ENCODE results near the gene PLAGL1.
"Not testable (repeated sequence)": the region's sequence is repeated elsewhere in the genome, so short reads cannot be mapped to it uniquely, and the experiment has no call there.

PLAGL1 gene

DNA sequence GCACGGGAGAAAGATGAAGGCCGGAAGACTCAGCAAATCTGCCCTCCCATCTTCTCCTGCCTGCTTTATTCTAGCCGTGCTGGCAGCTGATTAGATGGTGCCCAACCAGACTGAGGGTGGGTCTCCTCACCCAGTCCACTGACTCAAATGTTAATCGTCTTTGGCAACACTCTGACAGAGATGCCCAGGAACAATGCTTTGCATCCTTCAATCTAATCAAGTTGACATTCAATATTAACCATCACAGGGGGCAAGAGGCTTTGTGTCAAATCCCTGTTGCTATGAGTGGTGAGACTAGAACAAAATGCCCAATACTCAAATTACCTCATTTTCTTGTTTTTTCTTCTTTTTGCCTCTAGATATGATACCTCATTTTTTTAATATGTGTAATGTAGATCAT is 27.4 kb upstream of the PLAGL1 start:
- H3K9ac ChIP-seq (ENCODE audit: low read length), result peak overlapping the region; percentile 65
- peaks cover 4% of the 10 kb centered on the region for H3K9me3 ChIP-seq (ENCODE audit: control insufficient read depth, low read length)
- no peaks in the 10 kb centered on the region for H3K36me3 ChIP-seq (ENCODE audit: control insufficient read depth, insufficient read depth, low read length, severe bottlenecking)
- no peak overlapping the region for H3K4me3 ChIP-seq (ENCODE audit: low read length)
- peaks cover 35% of the 10 kb centered on the region for H3K4me1 ChIP-seq (ENCODE audit: control insufficient read depth, insufficient read depth, low read length)
- H3K27me3 ChIP-seq (replicated peaks; ENCODE audit: control insufficient read depth, insufficient read depth, low read length), result no peaks in the 10 kb centered on the region
- no peak for DNase-seq (ENCODE audit: low read depth)

DNA sequence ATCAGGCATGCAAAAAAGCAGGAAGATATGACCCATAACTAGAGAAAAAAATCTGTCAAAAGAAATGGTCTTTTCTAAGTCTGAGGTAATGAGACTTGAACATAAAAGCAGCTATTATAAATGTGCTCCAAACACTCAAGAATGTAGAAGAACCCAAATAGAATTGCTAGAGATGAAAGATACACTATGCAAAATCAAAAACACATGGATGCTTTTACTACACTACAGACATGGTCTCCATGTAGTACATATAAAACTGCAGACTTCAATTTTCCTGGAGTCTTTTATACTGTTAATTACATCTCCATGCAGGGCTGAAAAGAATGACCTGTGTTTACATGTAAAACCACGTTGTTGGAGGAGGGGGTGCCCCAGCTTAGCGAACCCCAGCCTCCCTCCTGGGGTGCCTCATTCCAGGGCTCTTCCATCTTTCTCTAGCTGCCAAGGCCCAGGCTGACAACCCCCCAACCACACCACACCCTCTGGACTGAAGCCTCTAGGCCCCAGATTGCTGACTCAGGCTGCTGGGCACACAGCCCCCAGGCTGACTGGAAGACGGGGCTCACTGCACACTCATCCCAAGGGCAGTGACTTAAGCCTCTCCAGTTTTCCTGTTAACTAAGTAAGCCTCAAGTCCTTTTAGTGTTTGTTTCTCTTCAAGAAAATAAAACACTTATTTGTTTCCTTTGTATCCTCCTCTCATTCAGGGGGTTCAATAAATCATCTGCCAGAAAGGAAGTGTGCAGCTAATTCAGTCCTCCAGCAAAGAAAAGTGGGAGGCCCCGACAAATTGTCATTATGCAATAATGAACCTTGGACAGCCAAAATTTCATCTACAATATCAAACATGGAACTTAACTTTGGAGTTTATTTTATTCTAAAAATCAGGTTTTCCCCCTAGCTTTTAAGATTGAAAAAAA is 26.0 kb upstream of the PLAGL1 start:
- Histone ChIP-seq H3K9ac (ENCODE audit: low read length) (peak overlapping the region; percentile 62), H3K27me3 (replicated peaks; ENCODE audit: control insufficient read depth, insufficient read depth, low read length) (no peaks in the 10 kb centered on the region), H3K4me1 (ENCODE audit: control insufficient read depth, insufficient read depth, low read length) (peaks cover 35% of the 10 kb centered on the region), H3K9me3 (ENCODE audit: control insufficient read depth, low read length) (peaks cover 4% of the 10 kb centered on the region), H3K4me3 (ENCODE audit: low read length) (peak overlapping the region; percentile 60), H3K36me3 (ENCODE audit: control insufficient read depth, insufficient read depth, low read length, severe bottlenecking) (no peaks in the 10 kb centered on the region)
- peak; percentile 66 for DNase-seq (ENCODE audit: low read depth)

DNA sequence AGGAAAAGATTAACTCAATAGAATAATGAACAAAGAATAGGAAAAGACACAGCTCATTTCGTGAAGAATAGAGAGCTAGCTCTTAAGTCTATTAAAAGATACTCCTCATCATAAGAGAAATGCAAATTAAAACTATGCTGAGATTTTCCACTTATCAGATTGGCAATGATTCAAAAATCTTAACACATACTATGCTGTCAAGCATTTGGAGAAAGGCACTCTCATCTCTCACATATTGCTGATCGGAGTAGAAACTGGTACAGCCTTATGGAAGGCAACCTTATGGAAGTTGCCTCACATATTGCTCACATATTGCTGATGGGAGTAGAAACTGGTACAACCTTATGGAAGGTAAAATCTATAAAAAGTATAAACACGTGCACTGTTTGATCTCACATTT is 21.4 kb upstream of the PLAGL1 start:
- Histone ChIP-seq H3K27me3 (replicated peaks; ENCODE audit: control insufficient read depth, insufficient read depth, low read length) (no peaks in the 10 kb centered on the region), H3K36me3 (ENCODE audit: control insufficient read depth, insufficient read depth, low read length, severe bottlenecking) (no peaks in the 10 kb centered on the region), H3K9ac (ENCODE audit: low read length) (no peak overlapping the region), H3K4me3 (ENCODE audit: low read length) (no peak overlapping the region), H3K9me3 (ENCODE audit: control insufficient read depth, low read length) (peaks cover 4% of the 10 kb centered on the region), H3K4me1 (ENCODE audit: control insufficient read depth, insufficient read depth, low read length) (peaks cover 8% of the 10 kb centered on the region)
- DNase-seq (ENCODE audit: low read depth), result no peak

DNA sequence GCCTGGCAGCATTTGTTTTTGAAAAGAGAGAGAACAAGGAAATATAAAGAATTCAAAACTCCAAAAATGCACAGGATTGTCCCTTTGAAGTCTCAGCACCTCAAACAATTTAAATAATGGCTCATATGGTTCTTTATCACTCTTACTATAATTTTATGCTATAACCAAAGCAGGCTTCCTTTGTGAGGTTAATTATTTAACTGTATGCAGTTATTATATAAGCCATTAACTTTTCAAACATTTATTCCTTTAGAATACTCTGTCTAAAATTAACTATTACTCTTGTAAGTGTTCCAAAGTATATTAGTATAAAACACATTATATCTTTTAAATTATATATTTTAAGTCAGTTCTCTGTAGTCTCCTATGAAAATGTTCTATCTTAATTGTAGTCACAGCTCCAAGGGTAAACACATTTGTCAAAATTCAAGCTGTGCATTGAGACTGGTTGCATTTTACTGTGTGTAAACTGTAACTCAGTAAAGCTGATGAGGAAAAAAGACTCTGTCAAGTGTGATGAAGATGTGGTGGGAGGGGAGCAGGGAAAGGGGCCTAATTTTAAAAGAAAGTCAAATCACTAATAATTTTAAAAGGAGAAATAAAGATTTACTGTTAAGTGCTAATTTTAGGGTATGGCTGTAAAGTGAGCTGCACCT is 20.0 kb upstream of the PLAGL1 start:
- Histone ChIP-seq H3K27me3 (replicated peaks; ENCODE audit: control insufficient read depth, insufficient read depth, low read length) (no peaks in the 10 kb centered on the region), H3K4me1 (ENCODE audit: control insufficient read depth, insufficient read depth, low read length) (no peaks in the 10 kb centered on the region), H3K9ac (ENCODE audit: low read length) (no peak overlapping the region), H3K4me3 (ENCODE audit: low read length) (no peak overlapping the region), H3K9me3 (ENCODE audit: control insufficient read depth, low read length) (no peaks in the 10 kb centered on the region), H3K36me3 (ENCODE audit: control insufficient read depth, insufficient read depth, low read length, severe bottlenecking) (no peaks in the 10 kb centered on the region)
- no peak for DNase-seq (ENCODE audit: low read depth)

DNA sequence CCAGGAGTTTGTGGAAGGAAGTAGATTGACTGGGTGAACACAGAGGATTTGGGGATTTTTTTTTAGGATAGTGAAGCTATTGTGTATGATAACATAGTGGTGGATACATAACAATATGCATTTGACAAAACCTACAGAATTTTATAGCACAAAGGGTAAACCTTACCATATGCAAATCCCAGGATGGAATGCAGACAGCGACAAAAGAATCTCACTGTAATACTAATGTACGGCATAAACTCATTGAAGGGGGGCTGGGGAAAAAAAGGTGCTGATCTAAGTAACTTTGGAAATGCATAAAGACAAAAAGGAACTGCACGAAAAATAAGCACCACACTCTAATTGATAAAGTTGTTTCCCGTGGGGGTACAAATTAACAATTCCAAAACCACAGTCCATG is 15.2 kb upstream of the PLAGL1 start:
- Histone ChIP-seq H3K4me3 (ENCODE audit: low read length) (no peak overlapping the region), H3K36me3 (ENCODE audit: control insufficient read depth, insufficient read depth, low read length, severe bottlenecking) (no peaks in the 10 kb centered on the region), H3K27me3 (replicated peaks; ENCODE audit: control insufficient read depth, insufficient read depth, low read length) (no peaks in the 10 kb centered on the region), H3K4me1 (ENCODE audit: control insufficient read depth, insufficient read depth, low read length) (no peaks in the 10 kb centered on the region), H3K9me3 (ENCODE audit: control insufficient read depth, low read length) (no peaks in the 10 kb centered on the region), H3K9ac (ENCODE audit: low read length) (no peak overlapping the region)
- no peak for DNase-seq (ENCODE audit: low read depth)

DNA sequence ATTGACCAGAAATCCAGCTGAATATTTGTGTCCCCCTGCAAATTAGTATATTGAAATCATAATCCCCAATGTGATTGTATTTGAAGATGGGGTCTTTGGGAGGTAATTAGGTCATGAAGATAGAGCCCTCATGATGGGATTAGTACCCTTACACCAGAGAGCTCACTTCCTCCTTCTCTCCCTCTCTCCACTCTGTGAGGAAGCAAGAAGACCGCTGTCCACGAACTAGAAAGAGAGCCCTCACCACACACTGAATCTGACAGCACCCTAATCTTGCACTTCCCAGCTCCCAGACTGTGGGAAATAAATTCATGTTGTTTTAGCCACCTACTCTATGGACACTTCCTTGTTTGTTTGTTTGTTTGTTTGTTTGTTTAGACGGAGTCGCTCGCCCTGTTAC is 11.9 kb upstream of the PLAGL1 start:
- Histone ChIP-seq H3K4me1 (ENCODE audit: control insufficient read depth, insufficient read depth, low read length) (no peaks in the 10 kb centered on the region), H3K36me3 (ENCODE audit: control insufficient read depth, insufficient read depth, low read length, severe bottlenecking) (no peaks in the 10 kb centered on the region), H3K9me3 (ENCODE audit: control insufficient read depth, low read length) (no peaks in the 10 kb centered on the region), H3K9ac (ENCODE audit: low read length) (no peak overlapping the region), H3K4me3 (ENCODE audit: low read length) (no peak overlapping the region), H3K27me3 (replicated peaks; ENCODE audit: control insufficient read depth, insufficient read depth, low read length) (no peaks in the 10 kb centered on the region)
- no peak for DNase-seq (ENCODE audit: low read depth)

DNA sequence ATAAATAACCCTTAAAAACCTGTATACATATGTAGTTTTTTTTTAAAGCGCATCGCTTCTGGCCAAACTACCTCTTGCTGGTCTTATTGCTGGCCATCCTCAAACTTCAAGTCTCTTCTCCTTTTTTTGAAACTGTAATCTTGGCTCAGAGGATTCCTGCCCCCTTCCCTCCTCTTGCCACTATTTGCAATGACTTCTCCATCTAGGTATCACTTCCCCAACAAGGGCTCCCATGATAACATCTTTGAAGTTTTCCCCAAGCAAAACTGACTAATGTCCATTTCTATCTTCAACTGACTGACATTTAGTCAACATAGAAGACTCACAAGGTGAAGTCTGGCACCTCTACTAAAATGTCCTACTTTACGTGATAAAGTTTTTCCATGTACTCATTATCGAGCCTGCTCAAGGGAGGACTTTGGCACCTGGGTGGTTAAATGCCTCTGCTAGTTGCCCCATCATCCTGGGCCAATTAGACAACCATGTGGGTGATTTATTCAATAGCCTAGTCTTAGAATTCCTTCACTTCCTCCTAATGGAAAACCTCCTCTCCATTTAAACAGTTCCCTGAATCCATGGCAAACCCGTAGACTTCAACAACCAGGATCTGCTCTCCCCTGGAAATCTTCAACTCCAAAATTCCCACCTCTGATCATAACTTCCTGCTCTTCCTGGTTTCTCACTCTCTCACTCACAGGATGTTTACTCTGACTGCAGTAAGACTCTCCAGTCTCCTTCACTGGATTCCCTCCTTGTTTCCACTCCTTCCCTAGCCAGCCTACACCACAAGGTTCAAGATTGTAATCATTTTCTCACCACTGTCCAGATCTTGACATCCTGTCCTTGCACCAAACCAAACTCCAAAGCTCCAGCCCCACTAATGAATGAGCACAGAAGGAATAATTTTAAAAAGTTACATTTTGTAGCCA is 9.4 kb upstream of the PLAGL1 start:
- Histone ChIP-seq H3K36me3 (ENCODE audit: control insufficient read depth, insufficient read depth, low read length, severe bottlenecking) (no peaks in the 10 kb centered on the region), H3K4me1 (ENCODE audit: control insufficient read depth, insufficient read depth, low read length) (peaks cover 10% of the 10 kb centered on the region), H3K9ac (ENCODE audit: low read length) (no peak overlapping the region), H3K4me3 (ENCODE audit: low read length) (no peak overlapping the region), H3K27me3 (replicated peaks; ENCODE audit: control insufficient read depth, insufficient read depth, low read length) (no peaks in the 10 kb centered on the region), H3K9me3 (ENCODE audit: control insufficient read depth, low read length) (no peaks in the 10 kb centered on the region)
- DNase-seq (ENCODE audit: low read depth), result no peak

DNA sequence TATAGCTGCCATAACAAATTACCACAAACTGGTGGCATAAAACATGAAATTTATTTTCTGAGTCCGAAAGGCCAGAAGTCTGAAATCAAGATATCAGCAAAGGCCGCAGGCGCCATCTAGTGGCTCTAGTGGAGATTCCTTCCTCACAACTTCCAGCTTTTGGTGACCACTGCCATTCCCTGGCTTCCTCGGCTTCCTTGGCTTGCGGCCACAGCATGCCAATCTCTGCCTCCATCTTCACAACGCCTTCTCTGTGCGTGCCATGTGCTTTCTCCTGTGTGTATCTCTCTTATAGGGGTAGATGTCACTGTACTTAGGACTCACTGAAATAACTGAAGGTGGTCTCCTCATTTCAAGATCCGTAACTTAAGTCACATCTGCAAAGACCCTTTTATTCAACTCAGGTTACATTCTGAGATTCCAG is 5.4 kb upstream of the PLAGL1 start:
- peak; percentile 95 for DNase-seq (ENCODE audit: low read depth)
- no peak overlapping the region for H3K4me3 ChIP-seq (ENCODE audit: low read length)

DNA sequence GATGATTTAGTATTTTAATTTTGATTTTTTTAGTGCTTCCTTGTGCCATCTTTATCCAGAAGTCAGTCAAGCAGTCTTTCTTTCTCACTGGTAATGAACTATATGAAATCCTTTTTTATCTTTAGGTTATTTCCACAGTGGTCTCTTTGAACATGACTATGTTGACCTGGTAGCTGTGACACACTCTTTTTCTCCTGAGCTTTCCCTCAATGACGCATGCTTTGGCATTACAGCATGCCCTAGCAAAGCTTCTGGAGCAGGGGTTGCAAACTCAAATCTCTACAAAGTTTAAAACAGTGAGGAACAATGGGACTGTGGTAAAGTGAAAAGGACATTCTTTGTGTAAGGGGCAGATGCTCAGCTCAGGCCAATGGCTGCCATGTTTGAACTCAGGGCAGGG is 4.5 kb upstream of the PLAGL1 start:
- H3K4me3 ChIP-seq (ENCODE audit: low read length), result no peak overlapping the region
- DNase-seq (ENCODE audit: low read depth), result no peak
- peak overlapping the region; percentile 13 for H3K9ac ChIP-seq (ENCODE audit: low read length)
- H3K4me1 ChIP-seq (ENCODE audit: control insufficient read depth, insufficient read depth, low read length), result peaks cover 12% of the 10 kb centered on the region
- H3K27me3 ChIP-seq (replicated peaks; ENCODE audit: control insufficient read depth, insufficient read depth, low read length), result no peaks in the 10 kb centered on the region
- H3K9me3 ChIP-seq (ENCODE audit: control insufficient read depth, low read length), result no peaks in the 10 kb centered on the region
- H3K36me3 ChIP-seq (ENCODE audit: control insufficient read depth, insufficient read depth, low read length, severe bottlenecking), result no peaks in the 10 kb centered on the region

More for the DNA sequence above, 5.4 kb upstream of the PLAGL1 start:
- Histone ChIP-seq H3K36me3 (ENCODE audit: control insufficient read depth, insufficient read depth, low read length, severe bottlenecking) (no peaks in the 10 kb centered on the region), H3K27me3 (replicated peaks; ENCODE audit: control insufficient read depth, insufficient read depth, low read length) (no peaks in the 10 kb centered on the region), H3K9ac (ENCODE audit: low read length) (peak overlapping the region; percentile 13), H3K4me1 (ENCODE audit: control insufficient read depth, insufficient read depth, low read length) (peaks cover 12% of the 10 kb centered on the region), H3K9me3 (ENCODE audit: control insufficient read depth, low read length) (no peaks in the 10 kb centered on the region)

DNA sequence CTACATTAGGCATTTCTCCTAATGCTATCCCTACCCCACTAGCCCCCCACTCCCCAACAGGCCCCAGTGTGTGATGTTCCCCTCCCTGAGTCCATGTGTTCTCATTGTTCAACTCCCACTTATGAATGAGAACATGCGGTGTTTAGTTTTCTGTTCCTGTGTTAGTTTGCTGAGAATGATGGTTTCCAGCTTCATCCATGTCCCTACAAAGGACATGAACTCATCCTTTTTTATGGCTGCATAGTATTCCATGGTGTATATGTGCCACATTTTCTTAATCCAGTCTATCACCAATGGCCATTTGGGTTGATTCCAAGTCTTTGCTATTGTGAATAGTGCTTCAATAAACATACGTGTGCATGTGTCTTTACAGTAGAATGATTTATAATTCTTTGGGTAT is 1.6 kb upstream of the PLAGL1 start:
- peaks cover 15% of the 10 kb centered on the region for H3K4me1 ChIP-seq (ENCODE audit: control insufficient read depth, insufficient read depth, low read length)
- not testable (repeated sequence) for H3K4me3 ChIP-seq (ENCODE audit: low read length); H3K9ac ChIP-seq (ENCODE audit: low read length); H3K9me3 ChIP-seq (ENCODE audit: control insufficient read depth, low read length); DNase-seq (ENCODE audit: low read depth); H3K27me3 ChIP-seq (replicated peaks; ENCODE audit: control insufficient read depth, insufficient read depth, low read length); H3K36me3 ChIP-seq (ENCODE audit: control insufficient read depth, insufficient read depth, low read length, severe bottlenecking)

DNA sequence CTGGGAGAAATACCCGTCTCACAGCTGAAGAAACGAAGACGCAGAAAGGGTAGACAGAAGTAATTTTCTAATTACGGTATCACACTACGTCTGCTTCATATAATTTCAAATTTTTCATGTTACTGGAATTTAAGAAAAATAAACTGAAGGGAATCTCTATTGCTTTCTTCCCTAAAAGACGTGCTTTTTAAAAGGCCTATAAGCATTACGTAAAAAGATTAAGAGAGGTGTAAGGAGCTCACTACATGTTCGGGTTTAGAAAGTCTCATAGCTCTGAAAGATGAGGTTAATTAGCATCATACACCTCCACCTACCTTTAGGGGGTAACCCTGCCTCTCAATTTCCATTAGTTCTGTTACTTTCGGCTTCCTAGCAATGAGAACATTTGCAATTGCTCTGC is 787 bp upstream of the PLAGL1 start:
- peaks cover 23% of the 10 kb centered on the region for H3K4me1 ChIP-seq (ENCODE audit: control insufficient read depth, insufficient read depth, low read length)
- peak overlapping the region; percentile 90 for H3K4me3 ChIP-seq (ENCODE audit: low read length)
- peak overlapping the region; percentile 90 for H3K9ac ChIP-seq (ENCODE audit: low read length)
- H3K36me3 ChIP-seq (ENCODE audit: control insufficient read depth, insufficient read depth, low read length, severe bottlenecking), result no peaks in the 10 kb centered on the region
- no peaks in the 10 kb centered on the region for H3K27me3 ChIP-seq (replicated peaks; ENCODE audit: control insufficient read depth, insufficient read depth, low read length)
- H3K9me3 ChIP-seq (ENCODE audit: control insufficient read depth, low read length), result no peaks in the 10 kb centered on the region
- DNase-seq (ENCODE audit: low read depth), result no peak
